HG02970 (cell line): Measurements from ENCODE around the gene CDK6.
"Not testable (repeated sequence)": the region's sequence is repeated elsewhere in the genome, so short reads cannot be mapped to it uniquely, and the experiment has no call there.

Source experiments
- ATAC-seq: cut with Tn5 transposase; IDR thresholded peaks from one replicate; pipeline ENCODE4 v1.9.1; 2021; ENCODE audit warnings: mild to moderate bottlenecking, moderate library complexity, moderate number of reproducible peaks; ENCODE audit not compliant: unreplicated experiment, low FRiP score

Gene CDK6

GRCh38 chr7:92765725-92766124, 70.6 kb downstream of the CDK6 start:
- ATAC-seq: no peak

- ATAC-seq: no peak
Observed at GRCh38 chr7:92763636-92764423, 72.5 kb downstream of the CDK6 start.

GRCh38 chr7:92762851-92763250, 73.5 kb downstream of the CDK6 start:
- no peak for ATAC-seq

GRCh38 chr7:92761391-92762097, 74.8 kb downstream of the CDK6 start:
- no peak for ATAC-seq

GRCh38 chr7:92758796-92759431, 77.5 kb downstream of the CDK6 start:
- ATAC-seq: no peak

GRCh38 chr7:92757311-92757910, 79.0 kb downstream of the CDK6 start:
- not testable (repeated sequence) for ATAC-seq

- no peak for ATAC-seq
Observed at GRCh38 chr7:92755680-92756079, 80.7 kb downstream of the CDK6 start.

- ATAC-seq: no peak
Observed at GRCh38 chr7:92754919-92755581, 81.3 kb downstream of the CDK6 start.

GRCh38 chr7:92753614-92754013, 82.8 kb downstream of the CDK6 start:
- no peak for ATAC-seq

- ATAC-seq: no peak
Observed at GRCh38 chr7:92751902-92752901, 84.2 kb downstream of the CDK6 start.

GRCh38 chr7:92750946-92751345, 85.4 kb downstream of the CDK6 start:
- ATAC-seq: no peak

- no peak for ATAC-seq
Observed at GRCh38 chr7:92750447-92750839, 85.9 kb downstream of the CDK6 start.

GRCh38 chr7:92749832-92750446, 86.4 kb downstream of the CDK6 start:
- no peak for ATAC-seq

GRCh38 chr7:92749327-92749755, 87.0 kb downstream of the CDK6 start:
- ATAC-seq: no peak

- no peak for ATAC-seq
Observed at GRCh38 chr7:92748495-92748894, 87.9 kb downstream of the CDK6 start.

GRCh38 chr7:92747041-92747835, 89.1 kb downstream of the CDK6 start:
- no peak for ATAC-seq

- ATAC-seq: no peak
Observed at GRCh38 chr7:92745241-92745640, 91.1 kb downstream of the CDK6 start.

GRCh38 chr7:92744180-92744579, 92.2 kb downstream of the CDK6 start:
- ATAC-seq: not testable (repeated sequence)
